Endothelial cell of umbilical vein (primary cell): ENCODE measurements around the gene RIPOR3. TPM values are rescaled to one million over a fixed set of nuclear protein-coding genes. Genes with fewer than 3 reads are reported as not detected.

Source experiments
- BruUV-seq: library from RNA; stranded (reverse); fragments of 400-500 nt; replicated peaks from 2 replicates; lab custom pipeline; 2021; lab: Mats Ljungman, UMichigan
- CTCF ChIA-PET: fragments of 300-600, 350-600 bp; sonication (Branson Sonifier 250); formaldehyde crosslinking; loops from one replicate; lab custom pipeline; 2021; ENCODE audit warnings: antibody characterized with exemption, inconsistent platforms; lab: Charles Lee
- POLR2A ChIA-PET: fragments of 300-600, 350-600 bp; sonication (Branson Sonifier 250); formaldehyde crosslinking; loops from one replicate; lab custom pipeline; 2021; ENCODE audit warnings: antibody characterized with exemption, inconsistent platforms; lab: Charles Lee
- DNase-seq: peaks from one replicate; pipeline ENCODE4 v3.0.0-alpha.2; 2011; ENCODE audit warnings: low read depth, low spot score
- FAIRE-seq: peaks from 2 replicates; lab custom pipeline; 2011; peaks lifted over from hg19 to GRCh38; lab: Jason Lieb, UNC
- H2AFZ ChIP-seq: 2 replicates; pipeline ENCODE4 v1.6.0; 2012; ENCODE audit warnings: low read depth, low read length, control low read depth, inconsistent platforms
- H3K27ac ChIP-seq: 2 replicates; pipeline ENCODE4 v1.5.1; 2011; ENCODE audit warnings: low read depth, mild to moderate bottlenecking, control low read depth, low read length, moderate library complexity; ENCODE audit not compliant: insufficient read depth
- H3K27me3 ChIP-seq, 2 experiments: 2 replicates each; pipeline versions ENCODE4 v1.6.0 to v1.6.1; 2011; ENCODE audit warnings: low read length in 2 of 2, mixed read lengths in 1 of 2; ENCODE audit not compliant: control insufficient read depth in 2 of 2, insufficient read depth in 2 of 2
- H3K36me3 ChIP-seq, 2 experiments: 2 replicates in 1 of 2; 3 replicates in 1 of 2; pipeline ENCODE4 v1.5.1; 2011; ENCODE audit warnings: low read length in 2 of 2, mild to moderate bottlenecking in 1 of 2, moderate library complexity in 1 of 2; ENCODE audit not compliant: control insufficient read depth in 2 of 2, insufficient read depth in 2 of 2; ENCODE audit errors: extremely low read depth in 1 of 2
- H3K4me1 ChIP-seq: 3 replicates; pipeline ENCODE4 v1.5.1; 2011; ENCODE audit warnings: mild to moderate bottlenecking, low read length; ENCODE audit not compliant: control insufficient read depth, insufficient read depth; ENCODE audit errors: extremely low read depth
- H3K4me2 ChIP-seq: 2 replicates; pipeline ENCODE4 v1.6.1; 2011; ENCODE audit warnings: low read length, control low read depth, mixed read lengths; ENCODE audit not compliant: insufficient read depth
- H3K4me3 ChIP-seq, 3 experiments: fragments of 200-600 bp in 1 of 3; sonication (generic), shearing (Covaris generic) in 1 of 3; replicated peaks in 1 of 3; 2 replicates each; pipeline ENCODE4 v1.5.1; 2011 to 2016; ENCODE audit warnings: control low read depth in 3 of 3, low read length in 3 of 3, mild to moderate bottlenecking in 2 of 3, inconsistent platforms in 1 of 3, low read depth in 1 of 3, moderate library complexity in 1 of 3; ENCODE audit not compliant: insufficient read depth in 1 of 3
- H3K79me2 ChIP-seq: 2 replicates; pipeline ENCODE4 v1.6.0; 2012; ENCODE audit warnings: low read length, inconsistent platforms; ENCODE audit not compliant: control insufficient read depth, insufficient read depth
- H3K9ac ChIP-seq: replicated peaks from 2 replicates; pipeline ENCODE3; 2011; ENCODE audit warnings: low read length, control low read depth; ENCODE audit not compliant: insufficient read depth; ENCODE audit errors: extremely low read depth
- H3K9me1 ChIP-seq: replicated peaks from 3 replicates; pipeline ENCODE4 v1.6.0; 2011; ENCODE audit warnings: mild to moderate bottlenecking, low read length; ENCODE audit not compliant: control insufficient read depth, insufficient read depth; ENCODE audit errors: extremely low read depth
- H3K9me3 ChIP-seq: replicated peaks from 2 replicates; pipeline ENCODE4 v1.5.1; 2012; ENCODE audit warnings: low read length, inconsistent platforms; ENCODE audit not compliant: control insufficient read depth, insufficient read depth
- H4K20me1 ChIP-seq: replicated peaks from 2 replicates; pipeline ENCODE3; 2011; ENCODE audit warnings: mild to moderate bottlenecking, low read length; ENCODE audit not compliant: control insufficient read depth, insufficient read depth; ENCODE audit errors: extremely low read depth
- CTCF ChIP-seq, 2 donors: IDR thresholded peaks; 1 replicate in 1 of 2; 2 replicates in 1 of 2; pipeline ENCODE4 v1.5.1; 2011; ENCODE audit warnings: low read length in 2 of 2, mild to moderate bottlenecking in 2 of 2, moderate library complexity in 2 of 2, control low read depth in 1 of 2, inconsistent platforms in 1 of 2, low read depth in 1 of 2; ENCODE audit not compliant: insufficient read depth in 1 of 2; ENCODE audit errors: extremely low read depth in 1 of 2
- EZH2 ChIP-seq: IDR thresholded peaks from 2 replicates; pipeline ENCODE4 v1.6.1; 2012; ENCODE audit warnings: borderline replicate concordance, low read depth, mild to moderate bottlenecking, moderate library complexity, low read length, inconsistent platforms; ENCODE audit not compliant: severe bottlenecking
- FOS ChIP-seq: IDR thresholded peaks from 2 replicates; pipeline ENCODE4 v1.6.1; 2011; ENCODE audit warnings: mild to moderate bottlenecking, low read length, moderate library complexity, borderline replicate concordance; ENCODE audit not compliant: insufficient read depth
- GATA2 ChIP-seq: IDR thresholded peaks from 2 replicates; pipeline ENCODE4 v1.7.0; 2011; ENCODE audit warnings: low read depth, mild to moderate bottlenecking, moderate library complexity, mixed read lengths, low read length; ENCODE audit not compliant: insufficient read length, insufficient read depth
- JUN ChIP-seq: IDR thresholded peaks from 2 replicates; pipeline ENCODE4 v1.6.1; 2011; ENCODE audit warnings: borderline replicate concordance, low read depth; ENCODE audit not compliant: insufficient read length, insufficient read depth
- MYC ChIP-seq: IDR thresholded peaks from one replicate; pipeline ENCODE4 v1.6.1; 2011; ENCODE audit warnings: mild to moderate bottlenecking, low read depth, low read length
- POLR2A ChIP-seq: IDR thresholded peaks from 2 replicates; pipeline ENCODE4 v1.6.1; 2012; ENCODE audit warnings: low read depth, mild to moderate bottlenecking, control low read depth, low read length
- POLR2AphosphoS5 ChIP-seq: IDR thresholded peaks from 2 replicates; pipeline ENCODE4 v1.6.1; 2012; ENCODE audit warnings: low read depth, mild to moderate bottlenecking, control low read depth, low read length, moderate library complexity; ENCODE audit not compliant: insufficient read depth
- dilution Hi-C: fragments of 300-500 bp; cut with MboI; formaldehyde crosslinking; loops from one replicate; pipeline ENCODE4 v1.15.0; 2019; ENCODE audit warnings: low sequenced_read_pairs; ENCODE audit not compliant: extremely low pct_ligation_motif_present
- intact Hi-C: fragments of 100-400 bp; cut with micrococcal nuclease; formaldehyde crosslinking; loops from one replicate; pipeline ENCODE4 v1.10.0; 2022
- polyA plus RNA-seq, 4 experiments: library from polyadenylated mRNA; depleted of rRNA in 3 of 4; stranded (reverse) in 3 of 4; unstranded in 1 of 4; fragments of >200 nt; gene quantifications; 2 replicates each; pipeline versions ENCODE4 v1.2.1 to v1.2.3, GENCODE V29; 2011 to 2012; ENCODE audit warnings: missing spikeins in 1 of 4
- total RNA-seq: library from RNA; stranded (reverse); gene quantifications from 2 replicates; pipeline ENCODE4 v1.2.3, GENCODE V29; 2021
- TF ChIP-seq, protein P1 (sequence below): IDR thresholded peaks from 2 replicates; pipeline ENCODE4 v1.6.1; 2011; ENCODE audit not compliant: insufficient read depth, insufficient read length

Gene RIPOR3
- total and polyA plus RNA-seq, 2 donors (not counting 3 experiments of a cell fraction or from before 2014, with no cell fraction given) = not detected

- POLR2A ChIA-PET = interaction anchor here (0.7 kb wide), 1 partner anchor 90 kb away, joined by 7 read pairs; no protein-coding TSS in a partner anchor
- Histone ChIP-seq H3K27me3 (peaks cover 3 to 6% of the 10 kb centered on the region in 2 experiments), H3K4me3 (no peak overlapping the region), H3K9me3 (no peaks in the 10 kb centered on the region), H3K79me2 (no peaks in the 10 kb centered on the region), H3K36me3 (no peaks in the 10 kb centered on the region), H3K4me2 (no peak overlapping the region), H3K9me1 (no peaks in the 10 kb centered on the region), H3K27ac (no peak overlapping the region), H2AFZ (no peak overlapping the region), H3K4me1 (no peaks in the 10 kb centered on the region), H4K20me1 (no peaks in the 10 kb centered on the region), H3K9ac (no peak overlapping the region)
- TF ChIP-seq, protein P1, sequence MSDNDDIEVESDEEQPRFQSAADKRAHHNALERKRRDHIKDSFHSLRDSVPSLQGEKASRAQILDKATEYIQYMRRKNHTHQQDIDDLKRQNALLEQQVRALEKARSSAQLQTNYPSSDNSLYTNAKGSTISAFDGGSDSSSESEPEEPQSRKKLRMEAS = no peak
- no peak for TF ChIP-seq POLR2A
- no peak for TF ChIP-seq CTCF (IDR thresholded peaks at IDR 0.05; ENCODE audit: extremely low read depth in 1 of 2, insufficient read depth in 1 of 2, low read depth in 1 of 2, low read length in 2 of 2)
- no peak for TF ChIP-seq FOS
- no peak for TF ChIP-seq EZH2
- TF ChIP-seq MYC = no peak
- TF ChIP-seq GATA2 = no peak
- no peak for TF ChIP-seq JUN
- no peak for TF ChIP-seq POLR2AphosphoS5
- intact Hi-C loops = no loop called here
- DNase-seq (no peak), FAIRE-seq (no peak)
- dilution Hi-C loops = no loop called here
- no TSS peak for BruUV-seq
- CTCF ChIA-PET = no interaction called here
Observed at GRCh38 chr20:50720582-50720981, 29.2 kb upstream of the RIPOR3 start.
